Measurements from ENCODE around the gene SLC3A2.

The SLC3A2 gene

DNA sequence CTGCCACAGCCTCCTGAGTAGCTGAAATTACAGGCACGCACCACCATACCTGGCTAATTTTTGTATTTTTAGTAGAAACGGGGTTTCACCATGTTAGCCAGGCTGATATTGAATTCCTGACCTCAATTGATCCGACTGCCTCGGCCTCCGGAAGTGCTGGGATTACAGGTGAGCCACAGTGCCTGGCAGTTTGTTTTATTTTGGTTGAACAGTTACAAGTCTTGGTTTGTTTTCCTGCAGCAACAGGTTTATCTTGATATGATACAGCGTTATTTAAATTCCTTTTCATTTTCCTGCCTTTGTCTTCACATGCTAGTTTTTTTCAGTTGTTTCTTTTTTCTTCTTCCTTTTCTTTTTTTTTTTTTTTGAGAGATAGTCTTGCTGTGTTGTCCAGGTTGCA, 4.0 kb upstream of the SLC3A2 start:
- in situ Hi-C loops (cut with MboI; ENCODE audit: low sequenced_read_pairs), result no loop called here

DNA sequence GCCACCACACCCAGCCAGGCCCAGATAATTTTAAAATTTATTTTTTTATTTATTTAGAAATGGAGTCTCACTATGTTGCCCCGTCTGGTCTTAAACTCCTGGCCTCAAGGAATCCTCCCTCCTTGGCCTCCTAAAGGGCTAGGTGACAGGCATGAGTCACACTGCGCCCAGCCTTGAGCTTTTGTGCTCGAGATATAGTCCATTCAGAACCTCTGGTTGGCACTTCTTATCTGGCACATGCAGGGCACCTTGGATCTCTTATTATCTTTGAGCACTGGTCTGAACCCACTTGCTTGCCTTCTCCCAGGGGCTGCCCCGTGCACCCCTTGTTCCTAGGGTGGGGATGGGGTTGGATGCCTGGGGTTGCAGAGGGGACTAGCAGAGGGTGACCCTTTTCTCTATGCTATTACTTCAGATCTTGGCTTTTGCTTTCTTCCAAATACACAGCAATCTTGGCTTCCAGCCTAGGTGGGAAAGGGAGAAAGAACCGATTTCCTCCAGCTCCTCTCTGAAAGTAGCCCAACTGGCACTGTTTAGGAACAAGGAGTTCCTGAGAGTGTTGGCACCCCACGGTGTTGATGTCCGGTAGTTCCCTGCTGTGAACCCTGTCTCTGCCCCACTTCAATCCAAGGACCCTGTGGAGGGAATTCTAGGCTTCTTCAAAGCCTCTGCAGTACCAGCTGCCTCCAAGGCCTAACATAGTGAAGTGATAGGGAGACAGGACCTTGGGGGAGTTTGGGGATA, 1.3 kb upstream of the SLC3A2 start:
- in situ Hi-C loops (cut with MboI; ENCODE audit: low sequenced_read_pairs), result no loop called here

DNA sequence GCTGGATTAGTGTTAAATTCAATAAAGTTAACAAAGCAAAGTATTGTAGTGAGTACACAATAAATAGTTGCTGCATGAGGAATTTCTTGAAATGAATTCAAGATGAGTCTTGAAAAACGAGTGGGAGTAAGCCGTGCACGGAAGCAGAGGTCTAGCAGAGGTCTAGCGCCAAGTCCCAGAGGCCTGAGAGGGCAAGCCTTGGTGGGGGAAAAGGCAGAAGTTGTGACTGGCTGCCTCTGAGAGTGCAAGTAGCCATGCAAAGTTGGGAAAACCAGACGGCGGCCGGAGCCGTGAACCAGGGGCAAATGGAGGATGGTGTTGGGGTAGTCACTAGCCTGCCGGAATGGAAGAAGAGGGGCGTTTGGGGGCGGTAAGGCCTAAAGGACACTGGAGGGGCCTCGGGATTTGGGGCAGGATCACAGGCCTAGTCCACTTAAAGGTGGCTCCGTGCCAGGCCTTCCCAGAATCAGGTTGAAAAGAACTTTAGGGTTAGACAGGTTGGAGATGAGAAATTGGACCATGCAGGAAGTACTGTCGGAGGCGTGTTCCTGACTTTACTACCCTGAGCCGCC, 379 bp upstream of the SLC3A2 start:
- in situ Hi-C loops (cut with MboI; ENCODE audit: low sequenced_read_pairs), result no loop called here

GRCh38 chr11:62881579-62882430, 1.1 kb downstream of the SLC3A2 start:
- in situ Hi-C loops (cut with MboI; ENCODE audit: low sequenced_read_pairs), result no loop called here

DNA sequence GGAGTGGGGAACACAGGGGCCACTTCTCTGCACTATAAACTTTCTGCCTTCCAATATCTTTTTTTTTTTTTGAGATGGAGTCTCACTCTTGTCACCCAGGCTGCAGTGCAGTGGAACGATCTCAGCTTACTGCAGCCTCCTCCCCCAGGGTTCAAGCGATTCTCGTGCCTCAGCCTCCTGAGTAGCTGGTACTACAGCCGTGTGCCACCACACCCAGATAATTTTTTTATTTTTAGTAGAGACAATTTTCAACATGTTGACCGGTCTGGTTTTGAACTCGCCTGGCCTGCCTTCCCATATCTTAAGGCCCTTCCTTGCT, 1.7 kb downstream of the SLC3A2 start:
- in situ Hi-C loops (cut with MboI; ENCODE audit: low sequenced_read_pairs), result no loop called here

DNA sequence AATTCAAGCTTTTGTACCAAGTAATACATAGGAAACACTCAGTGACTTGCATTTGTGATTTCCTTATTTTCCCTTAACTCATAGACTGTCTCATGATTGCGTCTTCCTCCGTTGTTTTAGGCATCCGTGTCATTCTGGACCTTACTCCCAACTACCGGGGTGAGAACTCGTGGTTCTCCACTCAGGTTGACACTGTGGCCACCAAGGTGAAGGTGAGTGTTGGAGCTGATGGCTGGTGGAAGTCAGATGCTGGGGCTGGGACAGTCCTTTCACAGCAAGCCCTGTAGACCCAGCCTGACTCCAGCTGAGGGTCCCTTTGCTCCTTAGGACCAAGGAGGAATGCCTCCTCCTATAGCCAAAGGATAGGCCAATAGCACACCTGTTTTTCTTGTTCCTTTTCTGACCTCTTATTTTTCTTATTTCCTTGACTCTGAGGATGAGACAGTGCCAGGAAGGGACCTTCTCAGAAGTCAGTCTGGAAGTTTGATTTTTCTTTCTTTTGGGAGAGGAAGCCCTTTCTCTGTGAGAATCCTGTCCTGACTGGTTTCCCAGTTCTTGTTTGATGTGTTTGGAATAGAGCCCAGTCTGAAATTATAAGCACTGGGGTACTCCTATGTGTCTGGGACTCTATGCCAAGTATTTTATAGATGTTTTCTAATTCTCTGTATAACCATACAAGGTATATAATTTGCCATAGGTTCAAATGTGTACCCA, 2.2 kb downstream of the SLC3A2 start:
- in situ Hi-C loops (cut with MboI; ENCODE audit: low sequenced_read_pairs), result no loop called here

DNA sequence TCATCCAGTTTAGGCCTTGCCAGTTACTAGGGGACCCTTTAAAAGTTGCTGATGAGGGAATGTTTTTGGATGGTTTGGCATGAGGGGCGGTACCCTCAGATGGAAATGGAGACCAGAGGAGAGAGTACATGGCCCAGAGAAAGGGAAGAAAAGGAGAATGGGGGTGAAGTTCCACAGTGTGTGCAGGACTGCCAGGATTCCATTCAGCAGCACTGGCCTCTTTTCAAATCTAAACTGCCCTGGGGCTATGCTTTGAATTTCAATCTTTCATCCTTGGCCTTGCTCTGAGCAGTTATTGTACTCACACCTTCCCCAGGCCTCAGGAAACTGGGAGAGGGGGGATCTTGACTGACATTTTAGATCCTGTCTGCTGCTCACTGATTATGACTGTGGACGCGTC, 3.0 kb downstream of the SLC3A2 start:
- in situ Hi-C loops (cut with MboI; ENCODE audit: low sequenced_read_pairs), result no loop called here

GRCh38 chr11:62885137-62885750, 4.5 kb downstream of the SLC3A2 start:
- in situ Hi-C loops (cut with MboI; ENCODE audit: low sequenced_read_pairs), result no loop called here

DNA sequence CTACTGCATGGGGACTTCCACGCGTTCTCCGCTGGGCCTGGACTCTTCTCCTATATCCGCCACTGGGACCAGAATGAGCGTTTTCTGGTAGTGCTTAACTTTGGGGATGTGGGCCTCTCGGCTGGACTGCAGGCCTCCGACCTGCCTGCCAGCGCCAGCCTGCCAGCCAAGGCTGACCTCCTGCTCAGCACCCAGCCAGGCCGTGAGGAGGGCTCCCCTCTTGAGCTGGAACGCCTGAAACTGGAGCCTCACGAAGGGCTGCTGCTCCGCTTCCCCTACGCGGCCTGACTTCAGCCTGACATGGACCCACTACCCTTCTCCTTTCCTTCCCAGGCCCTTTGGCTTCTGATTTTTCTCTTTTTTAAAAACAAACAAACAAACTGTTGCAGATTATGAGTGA, 7.7 kb downstream of the SLC3A2 start:
- in situ Hi-C loops (cut with MboI; ENCODE audit: low sequenced_read_pairs), result no loop called here

DNA sequence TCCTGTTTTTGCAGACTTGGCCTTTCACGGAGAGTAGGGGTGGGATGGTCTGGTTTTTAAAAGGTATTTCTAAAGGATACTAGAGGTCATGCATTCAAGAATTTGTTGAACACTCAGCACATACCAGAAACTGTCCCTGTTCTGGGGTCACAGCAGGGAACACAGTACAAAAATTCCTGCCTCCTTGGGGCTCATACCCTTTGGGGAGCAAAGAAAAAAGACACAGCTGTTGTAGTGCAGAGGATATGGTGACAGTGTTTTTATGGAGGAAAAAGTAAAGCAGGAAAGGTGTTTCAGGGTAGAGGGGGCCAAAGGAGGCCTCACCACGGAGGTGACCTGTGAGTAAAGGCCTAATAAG, 8.4 kb downstream of the SLC3A2 start:
- in situ Hi-C loops (cut with MboI; ENCODE audit: low sequenced_read_pairs), result no loop called here

DNA sequence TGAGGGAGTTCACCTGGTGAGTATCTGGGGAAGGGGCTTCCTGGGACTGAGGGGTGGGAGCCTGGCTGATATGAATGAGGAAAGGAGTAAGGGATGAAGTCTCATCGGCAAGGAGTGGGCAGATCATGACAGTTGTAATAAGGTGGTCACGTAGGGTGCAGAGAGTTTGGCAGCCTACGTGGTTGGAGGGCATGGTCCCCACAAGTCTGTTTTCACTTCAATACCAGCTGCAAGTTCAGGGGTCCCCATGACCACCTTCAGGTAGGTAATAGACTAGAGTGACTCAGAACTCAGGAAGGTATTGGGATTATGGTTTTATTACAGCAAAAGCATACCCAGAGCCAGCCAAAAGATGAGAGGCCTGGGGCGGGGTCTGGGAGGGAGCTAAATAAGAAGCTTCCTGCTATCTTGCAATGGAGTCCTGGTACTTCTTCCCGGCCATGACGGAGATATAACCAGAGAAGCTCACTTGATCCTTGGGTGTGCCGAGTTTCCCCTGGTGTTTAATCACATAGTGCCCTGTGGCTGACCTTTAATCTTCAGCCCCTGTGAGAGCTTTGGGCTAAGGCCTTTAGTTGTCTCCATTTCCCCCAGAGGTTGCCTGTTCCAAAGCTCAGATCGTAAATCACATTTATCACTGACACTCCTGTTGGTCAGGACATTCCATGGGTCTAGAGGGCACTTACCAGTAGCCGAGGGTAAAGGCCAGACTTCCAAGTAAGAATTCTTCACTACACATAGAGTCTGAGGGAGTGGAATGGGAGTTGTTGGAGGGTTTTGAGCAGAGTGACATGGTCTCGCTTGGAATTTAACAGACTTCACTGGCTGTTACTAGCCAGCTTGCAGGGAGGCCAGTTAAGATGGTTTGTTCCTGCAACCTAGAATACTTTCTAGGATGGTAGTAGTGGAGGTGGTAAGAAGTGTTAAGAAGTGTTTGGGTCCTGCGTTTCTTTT, 9.1 kb downstream of the SLC3A2 start:
- in situ Hi-C loops (cut with MboI; ENCODE audit: low sequenced_read_pairs), result no loop called here

DNA sequence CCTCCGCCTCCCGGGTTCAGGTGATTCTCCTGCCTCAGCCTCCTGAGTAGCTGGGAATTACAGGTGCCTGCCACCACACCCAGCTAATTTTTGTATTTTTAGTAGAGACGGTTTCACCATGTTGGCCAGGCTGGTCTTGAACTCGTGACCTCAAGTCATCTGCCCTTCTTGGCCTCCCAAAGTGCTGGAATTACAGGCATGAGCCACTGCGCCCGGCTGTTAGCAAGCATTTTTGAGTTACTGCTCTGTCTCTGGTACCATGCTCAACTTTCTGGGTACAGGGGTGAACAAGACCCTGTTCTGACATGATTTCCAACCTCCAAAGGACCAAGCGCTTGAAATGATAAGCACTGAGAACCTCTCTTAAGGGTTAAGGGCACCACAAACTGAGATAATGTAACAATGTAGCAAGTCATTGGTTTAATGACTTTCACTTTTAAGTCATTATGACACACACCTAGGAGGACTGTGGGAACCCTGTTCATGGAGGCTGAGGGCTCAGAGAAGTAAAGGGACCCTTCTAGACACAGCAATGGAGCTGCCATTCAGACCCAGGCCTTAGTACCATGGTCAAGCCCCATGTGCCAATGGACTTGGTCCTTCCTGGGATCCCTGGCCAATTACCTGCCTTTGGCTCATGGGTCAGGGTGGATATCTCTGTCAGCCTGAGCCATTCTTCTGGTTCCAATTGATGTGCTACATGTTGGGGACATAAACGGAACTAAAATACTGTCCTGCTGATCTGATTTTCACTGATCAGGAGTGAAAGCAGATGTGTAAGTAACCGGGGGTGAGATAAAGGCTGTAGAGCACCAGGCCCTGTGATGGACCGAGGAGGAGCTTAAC, 11.6 kb downstream of the SLC3A2 start:
- in situ Hi-C loops (cut with MboI; ENCODE audit: low sequenced_read_pairs), result no loop called here

- in situ Hi-C loops (cut with MboI; ENCODE audit: low sequenced_read_pairs), result no loop called here
Observed at GRCh38 chr11:62895501-62895900, 14.8 kb downstream of the SLC3A2 start.

DNA sequence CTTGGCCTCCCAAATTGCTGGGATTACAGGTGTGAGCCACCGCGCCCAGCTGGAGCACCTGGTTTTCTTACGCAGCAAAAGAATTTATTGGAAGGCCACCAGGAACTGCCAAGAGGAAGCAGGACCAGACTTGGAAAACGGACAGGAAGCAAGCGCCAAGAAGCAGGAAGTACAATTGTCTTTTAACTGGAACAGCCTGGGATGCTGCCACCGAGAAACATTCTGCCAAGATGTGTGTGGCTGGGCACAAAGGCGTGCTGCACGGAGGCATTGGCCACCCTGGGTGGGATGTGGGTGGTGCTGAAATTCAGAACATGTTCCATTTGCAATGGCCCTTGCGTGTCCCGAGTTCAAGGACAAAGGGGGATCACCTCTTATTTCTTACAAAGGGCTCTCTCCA, 15.4 kb downstream of the SLC3A2 start:
- in situ Hi-C loops (cut with MboI; ENCODE audit: low sequenced_read_pairs), result no loop called here

- in situ Hi-C loops (cut with MboI; ENCODE audit: low sequenced_read_pairs), result no loop called here
Observed at GRCh38 chr11:62897311-62897710, 16.6 kb downstream of the SLC3A2 start.

GRCh38 chr11:62898027-62898426, 17.3 kb downstream of the SLC3A2 start:
- in situ Hi-C loops (cut with MboI; ENCODE audit: low sequenced_read_pairs), result no loop called here

DNA sequence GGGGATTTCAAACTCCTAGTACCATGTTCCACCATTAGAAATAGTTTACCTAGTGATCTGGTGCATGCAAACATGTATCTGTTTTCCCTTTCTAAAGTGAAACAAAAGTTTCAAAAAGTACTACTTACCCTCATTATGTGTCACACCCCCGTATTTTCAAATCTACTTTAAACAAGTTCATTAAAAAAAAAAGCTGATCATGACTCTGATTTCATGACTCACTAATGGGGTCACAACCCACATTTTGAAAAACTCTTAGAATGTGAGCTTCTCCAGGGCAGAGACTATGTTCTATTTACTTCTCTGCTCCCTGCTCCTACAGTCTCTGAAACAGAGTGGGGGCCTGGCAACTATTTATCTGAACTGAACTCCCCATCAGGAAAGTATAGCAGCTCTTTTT, 22.2 kb downstream of the SLC3A2 start:
- in situ Hi-C loops (cut with MboI; ENCODE audit: low sequenced_read_pairs), result loop anchor here (10.0 to 25.0 kb wide), 2 partner anchors 122 to 309 kb away; no protein-coding TSS in a partner anchor

DNA sequence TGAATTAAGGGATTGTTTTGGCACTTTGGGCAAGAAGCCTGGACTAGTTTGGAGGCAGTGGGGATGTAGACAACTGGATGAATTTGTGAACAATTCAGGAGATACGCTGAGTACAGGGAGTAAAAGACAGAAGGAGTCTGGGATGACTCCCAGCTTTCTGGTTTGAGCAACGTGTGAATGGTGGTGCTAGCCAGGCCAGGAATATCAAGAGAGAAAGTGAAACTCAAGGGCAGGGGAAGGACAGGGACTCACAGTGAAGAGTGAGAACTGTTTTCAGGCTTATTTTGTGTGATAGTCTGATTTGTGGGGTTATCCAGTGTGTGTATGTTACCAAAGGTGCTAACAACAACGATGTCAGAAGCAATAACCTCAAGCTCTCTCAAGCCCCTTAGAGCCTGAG, 24.6 kb downstream of the SLC3A2 start:
- in situ Hi-C loops (cut with MboI; ENCODE audit: low sequenced_read_pairs), result loop anchor here (10.0 to 25.0 kb wide), 2 partner anchors 120 to 307 kb away; no protein-coding TSS in a partner anchor
